GM18517 (cell line): Measurements from ENCODE around the gene HPCAL1.

ENCODE experiments used
- ATAC-seq: cut with Tn5 transposase; IDR thresholded peaks from one replicate; pipeline ENCODE4 v1.9.1; 2021; ENCODE audit warnings: mild to moderate bottlenecking, moderate library complexity; ENCODE audit not compliant: unreplicated experiment

HPCAL1 gene

DNA sequence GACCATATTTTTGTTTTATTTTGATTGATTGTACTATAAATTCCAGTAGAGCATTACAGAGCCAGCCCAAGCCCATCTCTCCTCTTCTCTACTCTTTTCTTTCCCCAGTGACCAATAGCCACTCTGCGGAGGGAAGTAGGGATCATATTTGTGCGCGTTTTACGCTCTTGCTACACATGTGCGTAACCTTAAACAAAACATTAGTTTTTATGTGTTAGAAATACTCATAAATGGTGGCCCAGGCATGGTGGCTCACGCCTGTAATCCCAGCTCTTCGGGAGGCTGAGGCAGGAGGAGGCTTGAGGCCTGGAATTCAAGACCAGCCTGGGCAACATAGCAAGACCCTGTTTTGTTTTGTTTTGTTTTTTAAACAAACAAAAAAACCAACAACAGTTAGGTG, 31.3 kb downstream of the HPCAL1 start:
- no peak for ATAC-seq

DNA sequence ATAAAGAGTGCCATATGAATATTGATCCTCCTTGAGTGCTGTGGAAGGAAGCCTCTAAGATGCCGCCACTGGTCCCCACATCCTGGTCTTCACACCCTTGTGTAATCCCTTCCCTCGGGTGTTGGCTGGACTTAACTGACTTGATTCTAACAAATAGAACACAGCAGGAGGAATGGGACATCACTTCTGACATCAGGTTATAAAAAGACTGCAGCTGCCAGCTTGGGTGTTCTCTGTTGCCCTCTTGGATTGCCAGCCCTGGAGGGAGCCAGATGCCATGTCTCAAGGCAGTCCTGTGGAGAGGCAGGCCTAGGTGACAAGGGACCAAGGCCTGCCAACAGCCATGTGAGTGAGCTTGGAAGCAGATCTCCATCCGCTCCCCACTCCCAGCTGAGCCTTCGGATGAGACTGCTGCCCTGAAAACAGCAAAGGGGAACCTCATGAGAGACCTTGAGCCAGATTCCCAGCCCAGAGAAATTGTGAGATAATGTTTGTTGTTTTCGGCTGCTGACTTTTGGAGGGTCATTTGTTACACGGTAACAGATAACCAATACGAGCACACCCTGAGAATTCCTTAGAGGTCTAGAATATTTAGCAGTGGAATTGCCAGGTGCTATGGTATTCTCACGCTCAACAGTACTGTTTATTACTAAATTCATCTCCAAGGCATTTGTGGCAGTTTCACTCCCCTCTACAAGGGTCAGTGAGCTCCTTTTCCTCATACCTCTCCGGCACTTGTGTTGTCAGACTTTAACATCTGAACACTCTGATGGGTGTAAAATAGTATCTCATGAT, 32.5 kb downstream of the HPCAL1 start:
- ATAC-seq = no peak

DNA sequence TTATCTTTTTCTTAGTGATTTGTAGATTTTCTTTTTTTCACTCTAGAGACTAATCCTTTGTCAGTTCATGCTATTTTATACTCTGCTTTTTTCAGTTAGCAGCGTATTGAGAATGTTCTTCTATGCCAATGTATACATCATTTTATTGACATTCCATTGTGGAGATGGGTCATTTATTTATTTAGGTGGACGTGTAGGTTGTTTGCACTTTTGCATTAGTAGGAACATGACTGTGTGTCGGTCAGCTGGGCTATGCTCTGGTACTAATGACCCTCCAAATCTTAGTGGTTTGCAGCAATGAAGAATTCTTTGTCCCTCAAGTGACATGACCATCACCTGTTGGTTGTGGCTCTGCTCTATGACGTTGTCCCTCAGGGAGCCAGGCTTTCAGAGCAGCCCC, 33.6 kb downstream of the HPCAL1 start:
- no peak for ATAC-seq

DNA sequence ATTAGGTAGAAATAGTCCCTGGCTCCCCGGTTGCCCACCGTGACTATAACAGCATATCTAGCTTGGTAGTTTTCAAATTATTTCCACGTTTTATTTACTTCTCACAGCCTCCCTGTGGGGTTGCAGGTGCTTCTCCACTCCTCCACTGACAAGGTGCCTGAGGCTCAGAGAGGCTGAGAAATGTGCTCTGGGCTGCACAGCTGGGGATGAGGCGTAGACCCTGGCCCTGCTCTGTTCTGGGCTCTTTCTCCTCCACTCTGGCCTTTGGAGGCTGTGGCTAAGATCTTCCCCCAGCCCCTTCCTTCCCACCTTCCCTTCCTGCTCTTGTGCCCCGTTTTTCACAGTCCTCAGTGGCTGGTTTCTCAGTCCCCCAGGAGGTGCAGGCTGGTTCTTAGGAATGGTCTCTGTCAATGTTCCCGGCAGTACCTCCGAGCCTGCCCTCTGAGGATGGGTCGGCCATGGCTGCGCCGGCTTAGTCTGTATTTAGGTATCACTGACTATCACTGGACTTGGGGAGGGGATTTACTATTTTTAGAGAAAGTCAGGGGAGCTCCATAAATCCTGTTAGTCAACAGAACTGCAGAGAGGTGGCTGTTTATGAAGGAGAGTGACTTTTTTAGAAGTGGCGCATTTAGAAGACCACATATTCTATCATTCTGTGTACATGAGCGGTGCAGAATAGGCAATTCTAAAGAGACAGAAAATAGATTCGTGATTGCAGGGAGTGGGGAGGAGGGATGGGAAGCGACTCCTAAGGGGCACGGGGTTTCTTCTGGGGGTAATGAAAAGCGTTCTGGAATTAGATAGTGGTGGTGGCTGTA, 35.0 kb downstream of the HPCAL1 start:
- no peak for ATAC-seq

DNA sequence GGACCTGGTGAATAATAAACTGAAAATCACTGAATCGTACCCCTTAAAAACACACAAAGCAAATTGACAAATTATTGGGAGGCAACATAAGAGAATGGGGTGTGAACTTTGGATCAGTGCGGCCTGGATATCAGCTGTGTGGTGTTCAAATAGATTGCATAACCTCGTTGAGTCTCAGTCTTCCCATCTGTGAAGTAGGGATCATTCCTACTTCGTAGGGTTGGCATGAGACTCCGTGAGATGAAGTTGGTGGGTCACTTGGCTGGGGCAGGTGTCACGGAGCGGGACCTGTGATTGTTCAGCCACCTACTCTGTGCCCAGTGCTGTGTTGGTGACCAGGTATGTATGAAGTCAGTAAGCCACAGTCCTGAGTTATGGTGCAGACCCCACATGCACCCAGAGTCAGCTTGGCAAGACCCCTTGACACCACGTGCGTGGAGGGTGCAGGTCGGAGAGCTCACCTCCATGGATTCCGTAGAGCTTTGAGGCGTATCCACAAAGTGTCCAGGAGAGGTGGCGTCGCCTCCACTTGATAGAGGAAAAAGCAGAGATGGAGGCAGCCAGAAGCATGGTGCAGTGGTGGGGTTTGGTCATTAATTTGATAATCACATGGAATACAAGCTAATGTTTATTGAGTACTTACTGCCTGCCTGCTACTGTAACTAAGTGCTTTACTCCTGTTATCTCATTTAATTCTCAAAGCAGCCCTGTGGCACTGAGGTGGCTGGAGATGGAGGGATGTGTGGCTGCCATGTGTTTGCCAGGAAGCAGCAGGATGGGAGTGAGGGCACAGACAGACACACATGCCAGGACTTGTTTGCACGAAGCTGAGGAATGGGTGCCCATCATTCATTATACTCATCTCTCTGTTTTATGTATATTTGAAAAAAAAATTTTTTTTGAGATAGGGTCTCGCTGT, 35.8 kb downstream of the HPCAL1 start:
- no peak for ATAC-seq

DNA sequence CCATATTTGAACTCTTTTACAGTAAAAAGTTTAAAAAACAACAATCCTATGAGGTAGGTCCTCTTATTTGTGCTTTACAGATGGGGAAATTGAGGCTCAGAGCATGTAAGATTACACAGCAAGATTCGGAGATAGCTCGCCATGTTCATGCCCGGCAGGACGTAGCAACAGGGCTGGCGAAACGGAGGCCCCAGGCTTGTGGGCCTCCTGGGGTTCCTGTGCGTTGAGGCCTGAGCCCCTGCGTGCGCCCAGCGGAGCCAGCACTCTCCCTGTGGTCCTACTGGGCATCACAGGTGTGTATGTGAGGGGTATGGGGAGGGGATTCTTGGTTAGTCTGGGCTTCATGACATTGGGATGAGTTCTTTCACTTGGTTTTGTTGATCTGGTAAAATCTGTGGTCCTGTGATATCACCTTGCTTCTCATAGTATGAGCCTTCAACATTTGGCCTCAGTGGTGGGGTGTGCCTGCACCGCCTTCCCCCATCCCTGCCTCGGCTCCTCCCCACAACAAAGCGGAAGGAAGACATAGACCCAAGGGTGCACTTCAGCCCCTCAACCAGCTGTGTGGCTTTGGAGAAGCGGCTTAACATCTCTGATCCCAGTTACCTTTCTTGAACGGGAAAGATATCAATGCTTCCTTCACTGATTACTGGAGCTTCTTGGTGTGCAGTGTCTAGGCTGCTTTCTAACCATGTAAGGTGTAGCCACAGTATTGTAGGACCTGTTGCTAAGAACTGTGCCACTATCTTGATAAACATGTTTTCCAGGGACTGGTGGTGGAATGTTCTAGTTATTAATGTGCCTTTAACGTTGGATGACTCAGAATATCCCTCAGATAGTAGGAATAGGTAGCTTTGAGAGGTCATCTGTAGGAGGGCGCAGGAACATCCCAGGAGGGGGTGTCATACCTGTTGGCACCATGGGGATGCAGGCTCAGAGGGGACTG, 37.2 kb downstream of the HPCAL1 start:
- ATAC-seq = no peak

DNA sequence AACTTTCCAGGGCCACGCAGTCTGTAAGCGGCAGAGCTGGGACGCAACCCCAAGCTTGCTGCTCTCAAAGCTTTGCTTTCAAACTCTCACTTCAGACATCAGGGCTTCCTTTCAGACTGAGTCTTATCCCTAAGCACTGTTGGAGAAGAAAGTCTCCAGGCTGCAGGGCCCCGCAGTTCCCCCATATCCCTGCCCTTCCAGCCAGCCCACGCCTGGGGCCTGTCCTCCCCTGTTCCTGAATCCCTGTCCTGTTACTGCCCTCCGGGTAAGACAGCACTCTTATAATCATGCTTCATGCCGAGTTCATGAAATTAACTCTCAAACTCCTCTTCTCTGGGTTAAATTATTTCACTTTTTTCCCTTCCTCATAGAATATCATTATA, 37.9 kb downstream of the HPCAL1 start:
- ATAC-seq = no peak

DNA sequence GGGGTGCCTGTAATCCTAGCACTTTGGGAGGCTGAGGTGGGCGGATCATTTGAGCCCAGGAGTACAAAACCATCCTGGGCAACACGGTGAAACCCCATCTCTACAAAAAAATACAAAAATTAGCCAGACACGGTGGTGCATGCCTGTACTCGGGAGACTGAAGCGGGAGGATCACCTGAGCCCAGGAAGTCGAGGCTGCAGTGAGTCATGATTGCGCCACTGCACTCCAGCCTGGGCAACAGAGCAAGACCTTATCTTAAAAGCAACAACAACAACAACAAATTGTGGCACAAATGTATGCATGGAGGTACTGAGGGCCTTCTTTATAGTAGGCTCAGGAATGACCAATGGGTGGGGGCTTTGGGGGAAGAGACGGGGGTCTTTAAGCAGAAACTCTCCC, 38.5 kb downstream of the HPCAL1 start:
- ATAC-seq = no peak

DNA sequence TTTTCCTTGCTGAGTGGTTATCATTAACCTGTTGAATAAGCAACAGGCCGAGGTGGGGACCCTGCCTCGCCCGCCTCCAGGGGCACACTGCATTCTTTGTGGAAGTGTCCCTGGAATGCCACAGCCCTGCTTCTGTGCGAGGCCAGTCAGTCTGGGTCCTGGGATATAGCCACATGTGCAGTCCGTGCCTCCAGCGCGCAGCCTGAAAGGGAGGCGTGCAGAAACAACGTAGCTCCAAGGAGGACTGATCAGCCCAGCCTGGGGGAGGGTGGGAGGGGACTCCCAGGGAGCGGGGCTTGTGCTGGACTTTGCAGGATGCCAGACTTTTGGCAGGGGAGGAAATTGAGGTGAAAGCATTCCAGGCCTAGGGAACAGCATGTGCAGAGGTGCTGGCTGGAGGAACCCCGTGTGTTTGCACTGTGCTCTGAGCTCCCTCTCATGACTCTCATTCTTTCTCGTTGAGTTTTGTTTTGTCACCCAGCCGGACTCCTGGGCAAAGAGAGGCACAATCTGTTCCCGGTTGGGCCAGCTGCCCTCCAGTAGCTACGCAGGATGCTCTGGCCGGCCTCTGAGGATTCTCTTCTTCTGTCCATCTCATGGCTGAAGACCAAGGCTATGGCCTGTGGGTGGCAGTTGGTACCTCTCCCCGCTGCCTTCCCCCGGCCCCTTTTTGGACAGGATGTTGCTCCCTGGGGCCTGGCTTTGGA, 39.7 kb downstream of the HPCAL1 start:
- ATAC-seq = no peak

DNA sequence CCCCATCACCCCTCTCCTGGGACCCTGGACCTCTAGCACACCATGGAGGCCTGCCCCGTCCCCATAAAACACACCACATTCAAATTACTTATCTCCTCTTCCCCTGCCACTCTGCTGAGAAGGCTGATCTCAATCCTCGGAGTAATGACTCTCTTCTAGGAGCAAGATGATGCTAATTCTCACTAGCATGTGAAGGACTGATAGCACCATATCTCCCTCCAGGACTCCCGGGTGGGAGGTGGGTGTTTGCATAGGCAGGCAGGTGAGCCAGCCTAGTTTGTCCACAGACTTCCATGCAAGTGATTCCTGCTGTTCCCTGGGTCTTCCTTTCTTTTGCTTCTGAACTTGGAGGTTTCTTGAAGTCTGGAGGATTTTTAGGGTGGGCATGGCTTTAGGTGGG, 40.5 kb downstream of the HPCAL1 start:
- ATAC-seq = no peak

DNA sequence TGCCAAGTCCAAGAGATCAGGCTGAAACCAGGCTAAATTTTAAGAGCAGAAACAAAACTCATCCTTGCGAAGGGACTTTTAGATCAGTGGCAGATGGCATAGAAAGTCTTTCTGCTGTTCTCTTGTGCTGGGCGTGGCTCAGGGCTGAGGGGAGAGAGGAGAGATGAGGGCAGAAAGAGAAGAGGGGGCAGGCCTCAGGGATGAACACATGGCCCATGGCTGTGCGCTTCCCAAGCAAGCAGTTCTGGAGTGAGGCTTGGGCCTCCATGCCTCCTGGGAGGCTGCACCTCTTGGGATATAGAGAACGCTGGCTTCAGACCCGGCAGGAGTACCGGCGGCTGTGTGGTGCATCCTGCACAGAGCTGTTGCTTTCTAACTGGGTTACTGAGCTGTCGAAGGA, 41.0 kb downstream of the HPCAL1 start:
- no peak for ATAC-seq

DNA sequence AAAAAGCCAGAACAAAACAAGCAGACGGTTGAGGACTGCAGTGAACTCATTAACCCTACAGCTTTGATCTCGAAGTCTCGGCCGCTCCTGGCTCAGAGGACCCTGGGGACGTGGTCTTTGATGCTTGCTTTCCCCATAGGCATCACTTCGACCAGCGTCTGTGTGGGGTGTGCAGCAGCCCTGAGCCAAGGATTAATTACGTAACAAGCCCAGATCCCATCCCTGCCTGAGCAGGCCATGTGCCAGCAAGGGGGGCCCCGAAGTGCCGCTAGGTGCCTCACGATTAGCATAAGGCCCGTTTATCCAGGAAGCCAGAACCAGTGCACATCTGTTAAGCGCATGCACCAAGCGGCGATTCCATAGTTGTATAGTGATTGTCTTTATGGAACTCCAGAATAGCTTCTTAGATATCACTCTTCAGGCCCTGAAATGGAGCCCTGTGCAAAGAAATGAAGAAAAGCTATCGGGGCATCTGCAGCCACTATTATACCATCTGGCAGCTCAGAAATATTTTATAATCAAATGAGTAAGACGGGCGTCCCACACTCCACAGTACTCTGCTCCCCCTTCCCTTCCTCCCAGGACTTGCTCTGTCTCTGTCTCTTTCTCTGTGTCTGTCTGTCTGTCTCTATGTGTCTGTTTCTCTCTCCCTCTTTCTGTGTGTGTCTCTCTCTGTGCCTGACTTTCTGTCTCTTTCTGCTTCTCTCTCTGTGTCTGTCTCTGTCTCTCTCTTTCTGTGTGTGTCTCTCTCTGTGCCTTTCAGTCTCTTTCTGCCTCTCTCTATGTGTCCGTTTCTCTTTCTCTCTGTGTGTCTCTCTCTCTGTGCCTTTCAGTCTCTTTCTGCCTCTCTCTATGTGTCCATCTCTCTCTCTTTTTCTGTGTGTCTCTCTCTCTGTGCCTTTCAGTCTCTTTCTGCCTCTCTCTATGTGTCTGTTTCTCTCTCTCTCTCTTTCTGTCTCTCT, 41.7 kb downstream of the HPCAL1 start:
- no peak for ATAC-seq

DNA sequence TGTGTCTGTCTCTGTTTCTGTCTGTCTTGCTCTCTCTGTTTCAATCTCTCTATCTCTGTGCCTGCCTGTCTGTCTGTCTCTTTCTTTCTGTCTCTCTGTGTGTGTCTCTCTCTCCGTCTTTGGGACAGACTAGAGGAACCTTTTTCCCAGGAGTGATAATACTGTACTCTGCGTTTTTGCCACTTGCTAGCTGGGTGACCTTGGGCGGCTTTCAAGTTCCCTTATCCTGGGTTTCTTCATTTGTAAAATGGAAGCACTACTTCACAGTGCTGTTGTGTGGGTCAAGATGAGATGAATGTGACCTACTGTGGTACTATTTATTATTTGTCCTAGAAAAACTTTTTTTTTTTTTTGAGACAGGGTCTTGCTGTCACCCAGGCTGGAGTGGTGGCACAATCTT, 42.4 kb downstream of the HPCAL1 start:
- ATAC-seq = no peak

DNA sequence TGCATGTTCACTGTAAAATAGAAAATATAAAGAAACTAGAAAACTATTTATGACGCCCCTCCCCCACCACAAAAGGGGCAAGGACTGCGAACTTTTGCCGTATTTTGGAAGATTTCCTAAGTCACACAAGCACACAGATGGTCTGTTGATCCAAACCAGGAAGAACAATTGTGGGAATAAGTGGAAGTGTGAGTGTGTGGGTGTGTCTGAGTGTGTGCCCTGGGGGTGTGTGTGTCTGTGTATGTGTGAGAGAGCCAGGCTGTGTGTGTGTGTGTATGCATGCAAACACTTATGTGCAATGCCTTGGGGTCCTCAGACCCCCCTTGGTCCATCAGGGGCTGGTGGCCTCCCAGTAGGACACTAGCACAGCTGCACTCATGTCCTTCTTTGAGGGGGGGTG, 43.1 kb downstream of the HPCAL1 start:
- ATAC-seq = no peak

DNA sequence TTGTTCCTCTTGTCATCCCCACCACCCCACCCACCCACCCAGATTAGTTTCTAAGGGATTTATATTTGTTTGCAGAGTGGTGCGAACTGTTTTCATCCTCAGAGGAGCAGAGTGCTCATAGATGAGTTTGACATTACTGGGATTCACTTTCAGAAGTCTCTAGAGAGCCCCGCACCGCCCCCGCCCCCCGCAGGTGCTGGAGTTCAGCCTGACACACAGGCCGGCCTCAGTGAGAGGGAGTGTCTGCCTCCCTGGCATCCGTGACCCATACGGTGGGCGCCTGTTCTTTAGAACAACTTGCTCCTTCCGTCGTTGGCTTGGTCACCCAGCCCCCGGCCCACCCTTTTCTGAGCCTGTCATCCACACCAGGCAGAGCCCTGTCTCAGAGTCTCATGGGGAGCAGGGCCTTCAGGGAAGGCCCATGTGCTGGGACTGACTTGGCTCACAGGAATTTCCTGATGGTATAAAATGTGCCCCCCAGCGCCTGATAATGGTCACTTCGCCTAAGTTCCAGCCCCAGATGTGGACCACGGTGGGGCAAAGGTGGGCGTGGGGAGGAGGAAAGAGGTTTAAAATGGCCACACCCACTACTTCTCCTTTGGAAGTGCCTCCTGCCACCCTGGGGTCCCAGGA, 44.3 kb downstream of the HPCAL1 start:
- no peak for ATAC-seq

DNA sequence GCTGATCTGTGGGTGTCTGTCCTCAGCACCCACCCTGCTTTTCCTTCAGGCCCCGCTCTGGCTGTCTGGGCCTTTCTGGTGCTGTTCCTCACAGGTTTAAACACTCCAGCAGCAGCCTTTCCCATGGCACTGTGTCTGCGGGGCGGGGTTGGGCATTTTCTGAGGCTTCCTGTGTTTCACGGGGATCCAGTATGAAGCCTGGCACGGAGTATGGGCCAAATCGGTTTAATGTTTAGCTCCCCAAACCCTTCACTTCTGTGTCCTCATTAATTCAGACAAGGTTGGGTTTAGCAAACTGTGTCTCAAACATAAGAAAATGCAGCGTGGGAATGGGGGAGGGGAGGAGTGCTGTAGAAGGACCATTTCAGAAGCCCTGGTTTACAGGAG, 44.9 kb downstream of the HPCAL1 start:
- no peak for ATAC-seq

DNA sequence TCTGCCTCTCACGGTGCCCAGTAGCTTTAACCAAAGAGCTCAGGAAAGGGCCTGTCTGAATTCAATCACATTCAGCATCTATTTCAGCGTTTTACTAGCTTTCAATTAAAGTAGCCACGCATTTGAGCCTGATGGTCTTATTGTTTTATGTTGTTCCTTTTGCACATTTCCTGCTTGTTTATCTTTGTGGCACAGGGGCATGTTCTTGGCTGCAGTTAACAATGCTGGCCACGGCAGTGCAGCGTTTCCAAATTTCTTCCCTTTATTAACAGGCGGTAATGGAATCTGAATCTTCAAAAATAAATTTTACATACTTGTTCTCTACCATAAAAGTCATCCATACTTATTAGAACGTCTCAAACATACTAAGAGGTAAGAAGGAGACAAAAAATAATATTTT, 46.2 kb downstream of the HPCAL1 start:
- no peak for ATAC-seq

DNA sequence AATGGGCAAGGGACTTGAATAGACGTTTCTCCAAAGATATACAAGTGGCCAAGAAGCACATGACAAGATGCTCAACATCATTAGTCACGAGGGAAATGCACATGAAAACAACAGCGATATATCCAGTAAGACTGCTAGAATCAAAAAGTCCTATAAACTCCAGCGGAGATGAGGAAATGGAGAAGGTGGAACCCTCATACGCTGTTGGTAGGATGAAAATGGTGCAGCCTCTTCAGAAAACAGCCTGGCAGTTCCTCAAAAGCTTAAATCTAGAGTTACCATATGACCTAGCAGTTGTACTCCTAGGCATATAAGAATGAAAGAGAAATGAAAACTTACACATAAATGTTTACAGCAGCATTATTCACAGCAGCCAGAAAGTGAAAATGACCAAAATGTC, 48.1 kb downstream of the HPCAL1 start:
- ATAC-seq = no peak
